Activated gamma-delta T cell (primary cell): Measurements from ENCODE around the gene NDUFA8.

Source experiments
- DNase-seq: peaks from one replicate; lab custom pipeline; 2025; lab: John Stamatoyannopoulos, UW

The NDUFA8 gene

DNA sequence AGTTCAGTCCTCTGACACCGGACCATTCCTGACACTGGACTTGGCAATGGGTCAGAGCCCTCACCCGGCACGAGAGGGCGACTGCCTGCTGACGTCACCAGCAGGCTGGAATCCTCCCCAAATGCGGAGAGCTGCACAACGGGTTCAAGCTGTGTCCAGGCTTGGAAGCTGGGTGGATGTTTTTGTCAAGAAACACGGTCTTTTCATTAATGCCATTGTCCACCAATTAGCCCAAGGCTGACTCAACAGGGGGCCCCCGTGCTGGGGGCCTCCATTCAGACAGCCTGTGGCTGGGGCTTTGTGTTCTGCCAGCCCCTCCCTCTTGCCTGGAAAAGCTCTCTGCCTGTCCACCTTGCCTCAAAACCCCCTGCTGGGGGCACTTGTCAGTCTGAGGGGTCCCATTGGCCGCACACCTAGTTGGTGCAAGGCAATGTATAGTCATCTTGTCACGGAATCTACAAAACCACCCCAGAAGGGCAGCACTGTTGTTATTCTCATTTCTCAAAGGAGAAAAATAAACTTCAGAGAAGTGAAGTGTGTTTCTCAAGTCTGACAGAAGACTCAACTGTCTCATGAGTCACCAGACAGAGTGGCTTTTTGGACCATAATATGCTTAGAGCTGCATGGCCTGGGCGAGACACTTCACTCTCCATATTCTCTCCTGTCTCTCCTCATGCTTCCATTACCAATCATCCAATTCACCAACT, 24.6 kb downstream of the NDUFA8 start:
- no peak for DNase-seq

DNA sequence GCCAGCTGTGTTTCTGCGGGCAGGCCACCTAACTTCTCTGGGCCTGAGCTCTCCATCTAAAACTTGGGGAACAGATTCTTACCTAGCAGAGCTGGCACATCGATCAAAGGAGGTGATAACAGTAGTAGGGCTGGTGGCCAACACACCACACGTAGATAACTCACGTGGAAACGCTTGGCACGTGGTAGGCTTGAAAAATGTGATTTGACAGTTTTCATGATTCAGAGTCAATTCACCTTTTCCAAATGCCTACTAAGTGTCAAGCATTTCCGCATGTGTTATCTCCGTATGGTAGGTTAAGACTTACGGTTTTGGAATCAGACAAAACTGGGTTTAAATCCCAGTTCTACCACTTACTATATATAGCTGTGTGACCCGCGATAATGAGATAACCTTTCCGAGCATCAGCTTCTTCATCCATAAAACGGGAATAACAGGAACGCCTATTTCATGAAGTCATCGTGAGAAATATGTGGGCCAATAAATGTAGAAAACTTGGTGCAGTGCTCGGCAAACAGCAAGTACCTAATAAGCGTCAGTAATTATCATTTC, 25.5 kb downstream of the NDUFA8 start:
- DNase-seq, result no peak

- DNase-seq, result no peak
These were observed 26.2 kb downstream of the NDUFA8 start for GRCh38 chr9:122133263-122133983.

DNA sequence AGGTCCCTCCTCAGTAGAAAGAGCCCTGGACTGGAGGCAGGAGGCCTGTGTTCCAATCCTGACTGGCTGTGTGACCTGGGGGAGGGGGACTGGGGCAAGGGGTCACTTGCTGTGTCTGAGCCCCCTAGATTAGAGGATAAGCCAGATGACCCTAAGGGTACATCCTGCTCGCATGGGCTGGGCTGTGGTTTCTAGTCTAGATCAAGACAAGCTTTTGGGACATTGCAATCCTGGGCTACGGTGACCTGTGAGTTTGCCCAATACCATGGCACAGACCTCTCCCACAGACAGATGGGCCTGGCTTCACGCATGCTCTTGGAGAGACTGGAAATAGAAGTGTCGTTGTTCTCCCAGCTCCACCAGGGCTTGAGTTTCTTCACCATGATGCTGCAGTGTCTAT, 27.0 kb downstream of the NDUFA8 start:
- DNase-seq, result no peak

DNA sequence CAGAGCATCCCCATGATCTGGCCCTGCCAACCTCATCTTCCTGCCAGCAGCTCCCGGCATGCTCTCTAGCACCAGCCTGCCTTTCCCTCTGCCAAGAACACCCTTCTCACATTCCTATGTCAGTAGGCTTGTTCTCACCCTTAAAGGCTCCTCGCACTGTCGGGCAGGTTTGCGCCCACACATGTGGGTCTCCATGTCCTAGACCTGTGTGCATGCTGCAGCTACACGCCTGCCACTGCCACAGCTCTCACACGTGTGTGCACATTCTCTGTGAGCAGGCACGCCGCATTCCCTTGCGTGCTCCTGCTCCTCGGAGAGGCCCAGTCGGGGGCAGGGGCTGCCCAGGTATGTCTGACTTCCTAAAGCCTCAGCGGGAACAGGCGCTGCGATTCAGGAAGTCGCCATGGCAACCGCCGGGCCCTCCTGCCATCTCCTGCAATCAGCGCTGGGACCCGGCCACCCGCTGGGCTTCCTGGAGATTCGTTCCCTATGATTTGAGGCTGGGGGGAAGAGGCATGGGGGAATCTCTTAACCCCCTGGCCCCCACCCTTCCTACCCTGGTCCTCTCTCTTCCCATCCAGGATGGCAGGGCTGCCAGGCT, 28.1 kb downstream of the NDUFA8 start:
- no peak for DNase-seq

GRCh38 chr9:122130837-122131236, 28.7 kb downstream of the NDUFA8 start:
- no peak for DNase-seq

DNA sequence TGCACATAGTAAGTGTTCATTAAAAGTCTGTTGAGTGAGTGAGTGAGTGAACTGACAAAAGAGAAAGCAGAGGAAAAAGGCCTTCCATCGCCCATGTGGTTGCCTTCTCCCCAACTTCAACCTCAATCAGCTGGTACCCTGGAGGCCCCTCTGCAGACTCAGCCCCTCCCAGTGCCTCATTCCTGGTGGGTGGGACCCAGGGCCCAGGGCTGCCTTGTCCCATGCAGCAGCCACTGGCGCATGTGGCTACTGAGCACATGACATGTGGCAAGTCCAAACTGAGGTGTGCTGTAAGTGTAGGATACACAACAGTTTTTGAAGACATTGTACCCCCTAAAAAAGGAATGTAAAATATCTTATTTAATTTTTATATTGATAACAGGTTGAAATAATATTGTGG, 29.6 kb downstream of the NDUFA8 start:
- DNase-seq, result no peak

- no peak for DNase-seq
These were observed 30.6 kb downstream of the NDUFA8 start for GRCh38 chr9:122128969-122129343.

- peak; percentile 23 for DNase-seq
These were observed 31.3 kb downstream of the NDUFA8 start for GRCh38 chr9:122128007-122128968.

- no peak for DNase-seq
These were observed 32.2 kb downstream of the NDUFA8 start for GRCh38 chr9:122127396-122127798.

- no peak for DNase-seq
These were observed 33.0 kb downstream of the NDUFA8 start for GRCh38 chr9:122126331-122127261.

DNA sequence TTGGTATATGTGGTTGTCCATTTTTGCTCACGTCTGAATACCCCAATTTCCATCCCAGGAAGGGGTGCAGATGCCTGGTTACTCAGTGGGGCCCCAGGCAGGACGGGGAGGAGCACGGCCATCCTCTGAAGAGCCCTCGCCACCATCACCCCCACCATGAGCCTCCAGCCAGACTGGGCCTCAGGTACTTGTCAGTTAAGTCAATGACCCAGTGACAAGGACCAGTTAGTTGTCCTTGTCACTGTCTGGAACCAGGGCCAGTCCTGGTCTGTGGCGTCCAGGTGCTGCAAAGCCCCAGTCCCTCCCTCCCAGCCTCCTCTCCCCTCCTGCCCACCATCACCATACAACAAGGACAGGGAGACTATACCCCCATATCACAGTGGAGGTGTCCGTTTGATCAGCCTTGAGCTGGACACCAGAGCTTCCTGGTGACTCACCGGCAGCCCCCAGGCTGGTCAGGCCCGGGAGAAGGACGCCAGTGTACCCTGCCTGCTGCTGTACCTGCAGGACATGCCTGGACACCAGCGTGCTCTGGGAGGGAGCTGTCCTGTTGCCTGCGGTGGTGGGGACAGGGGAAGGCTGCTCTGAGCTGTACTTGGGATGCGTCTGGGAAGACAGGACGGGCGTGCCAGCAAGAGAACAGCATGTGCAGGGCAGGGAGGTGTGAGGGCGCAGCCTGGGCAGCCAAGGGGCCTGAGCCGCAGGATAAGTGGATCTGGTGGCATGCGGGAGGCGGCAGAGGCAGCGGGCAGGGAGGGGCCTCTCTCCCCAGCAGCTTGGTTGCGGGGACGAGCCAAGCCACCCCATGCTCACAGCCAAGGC, 33.9 kb downstream of the NDUFA8 start:
- DNase-seq, result no peak

DNA sequence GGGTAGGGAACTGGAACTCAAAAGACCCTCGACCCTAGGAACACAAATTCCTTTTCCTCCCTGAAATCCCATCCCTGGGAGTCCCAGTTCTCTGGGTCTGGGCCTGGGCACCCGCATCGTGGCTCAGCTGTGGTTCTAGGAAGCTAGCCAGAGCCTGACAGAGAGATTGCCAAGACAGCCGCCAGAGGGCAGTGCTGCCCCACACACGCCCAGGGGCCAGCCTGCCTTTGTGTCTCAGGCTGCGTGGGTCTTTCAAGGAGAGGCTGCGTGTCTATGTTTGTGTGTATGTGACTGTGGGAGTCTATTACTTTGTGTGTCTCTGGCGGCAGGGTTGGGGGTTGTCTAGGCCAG, 34.4 kb downstream of the NDUFA8 start:
- peak; percentile 33 for DNase-seq

GRCh38 chr9:122124528-122124927, 35.1 kb downstream of the NDUFA8 start:
- DNase-seq, result no peak

DNA sequence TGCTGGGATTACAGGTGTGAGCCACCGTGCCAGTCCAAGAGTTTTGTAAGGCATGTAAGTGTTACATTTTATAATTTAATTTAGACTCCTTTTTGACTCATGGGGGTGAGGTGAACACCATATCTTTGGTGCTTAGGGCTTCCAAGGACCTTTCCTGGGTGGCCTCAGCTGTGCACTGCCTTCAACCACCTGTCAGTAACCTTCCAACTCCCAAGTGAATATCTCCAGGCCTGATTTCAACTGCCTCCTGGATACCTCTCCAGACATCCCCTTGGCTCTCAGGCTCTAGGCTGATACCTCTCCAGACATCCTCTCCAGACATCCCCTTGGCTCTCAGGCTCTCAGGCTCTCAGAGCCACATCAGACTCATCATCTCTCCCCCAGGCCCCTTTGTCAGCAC, 35.5 kb downstream of the NDUFA8 start:
- DNase-seq, result no peak

DNA sequence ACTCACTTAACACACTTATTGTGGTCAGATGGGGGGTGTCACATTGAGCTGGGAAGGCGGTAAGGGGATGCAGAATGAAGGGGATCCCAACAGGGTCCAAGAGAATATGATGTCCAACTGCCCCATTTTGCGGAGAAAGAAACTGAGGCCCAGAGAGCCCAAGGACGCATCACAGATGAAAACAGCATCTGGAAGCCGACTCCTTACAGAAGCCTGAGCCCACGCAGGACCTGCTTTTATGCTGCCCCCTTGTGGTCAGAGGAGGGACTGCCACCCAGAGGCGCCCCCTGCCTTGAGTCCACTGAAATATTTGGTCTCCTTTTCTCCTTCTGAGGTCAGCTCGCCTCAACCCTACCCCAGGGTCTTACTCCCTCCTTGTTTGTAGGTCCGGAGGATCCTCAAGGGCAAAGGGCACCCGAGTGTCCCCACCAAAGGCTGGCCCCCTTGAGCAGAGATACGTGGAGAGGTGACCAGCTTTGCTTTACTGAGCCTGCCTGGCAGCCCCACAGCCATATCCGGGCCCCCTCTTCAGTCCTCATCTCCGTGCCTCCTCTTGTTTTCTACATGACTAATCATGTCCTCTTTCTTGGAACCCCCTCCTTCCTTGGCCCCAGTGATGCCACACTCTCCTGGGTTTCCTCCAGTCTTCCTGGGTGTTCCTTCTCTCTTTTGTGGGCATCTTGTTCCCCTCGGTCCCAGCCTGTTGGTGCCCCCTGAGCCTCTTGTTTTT, 36.5 kb downstream of the NDUFA8 start:
- no peak for DNase-seq

DNA sequence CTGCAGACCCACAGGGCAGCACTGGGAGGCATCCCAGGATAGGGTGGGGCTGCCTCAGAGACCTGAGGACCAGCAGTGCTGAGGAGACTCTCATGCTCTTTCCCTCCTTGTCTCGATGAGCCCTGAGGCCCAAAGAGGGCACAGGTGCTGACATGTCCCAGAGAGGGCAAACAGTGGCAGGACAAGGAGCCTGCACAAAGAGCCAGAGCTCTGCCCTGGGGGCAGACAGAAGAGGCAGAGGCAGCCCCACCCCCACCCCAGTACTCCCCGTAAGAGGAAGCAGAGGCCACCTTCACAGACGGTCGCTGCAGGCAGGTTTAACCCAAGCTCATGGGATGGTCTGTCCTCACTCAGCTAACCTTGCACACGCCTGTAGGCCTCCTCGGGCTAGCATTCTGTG, 37.1 kb downstream of the NDUFA8 start:
- DNase-seq, result no peak

- no peak for DNase-seq
These were observed 37.6 kb downstream of the NDUFA8 start for GRCh38 chr9:122121931-122122330.

GRCh38 chr9:122121391-122121790, 38.2 kb downstream of the NDUFA8 start:
- DNase-seq, result no peak
